Measurements from ENCODE around the gene HELZ. TPM values are rescaled to one million over a fixed set of nuclear protein-coding genes. Genes with fewer than 3 reads are reported as not detected.
"Not testable (repeated sequence)": the region's sequence is repeated elsewhere in the genome, so short reads cannot be mapped to it uniquely, and the experiment has no call there.

Gene HELZ
- total RNA-seq, 1 donor from 2014 or later: 88.9 TPM

GRCh38 chr17:67145183-67145805 is 99.7 kb downstream of the HELZ start:
- no peak for DNase-seq (ENCODE audit: low read depth)

DNA sequence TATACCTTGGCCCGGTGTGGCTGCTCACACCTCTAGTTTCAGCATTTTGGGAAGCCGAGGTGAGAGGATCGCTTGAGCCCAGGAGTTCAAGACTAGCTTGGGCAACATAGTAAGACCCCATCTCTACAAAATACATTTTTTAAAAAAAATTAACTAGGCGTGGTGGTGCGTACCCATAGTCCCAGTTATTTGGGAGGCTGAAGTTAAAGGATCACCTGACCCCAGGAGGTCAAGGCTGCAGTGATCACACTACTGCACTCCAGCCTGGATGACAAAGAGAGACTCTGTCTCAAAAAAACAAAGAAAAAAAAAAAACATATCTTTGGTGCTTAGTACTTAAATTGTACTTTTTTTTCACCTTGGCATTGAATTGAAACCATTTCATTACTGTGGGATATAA is 101.7 kb downstream of the HELZ start:
- DNase-seq (ENCODE audit: low read depth): no peak

GRCh38 chr17:67142030-67142429 is 103.0 kb downstream of the HELZ start:
- DNase-seq (ENCODE audit: low read depth): not testable (repeated sequence)

GRCh38 chr17:67139784-67140665 is 105.0 kb downstream of the HELZ start:
- DNase-seq (ENCODE audit: low read depth): peak; percentile 53

DNA sequence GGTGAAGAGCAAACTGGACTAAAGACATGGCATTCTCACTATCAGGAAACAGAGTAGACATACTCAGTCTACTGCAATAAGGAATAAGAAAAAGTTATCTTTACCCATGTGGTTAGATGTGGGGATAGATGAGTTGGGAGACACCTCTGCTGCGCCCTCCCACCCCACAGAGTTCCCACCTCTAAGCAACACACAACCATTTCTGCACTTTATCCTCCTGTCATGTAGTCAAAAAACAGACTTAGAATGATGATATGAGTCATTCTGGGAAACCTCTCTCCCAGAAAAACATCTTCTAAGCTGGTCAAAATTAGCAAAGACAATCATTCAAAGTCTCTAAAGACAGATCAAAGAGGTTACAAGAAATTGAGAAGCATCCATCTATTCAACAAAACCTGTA is 105.7 kb downstream of the HELZ start:
- DNase-seq (ENCODE audit: low read depth): no peak

DNA sequence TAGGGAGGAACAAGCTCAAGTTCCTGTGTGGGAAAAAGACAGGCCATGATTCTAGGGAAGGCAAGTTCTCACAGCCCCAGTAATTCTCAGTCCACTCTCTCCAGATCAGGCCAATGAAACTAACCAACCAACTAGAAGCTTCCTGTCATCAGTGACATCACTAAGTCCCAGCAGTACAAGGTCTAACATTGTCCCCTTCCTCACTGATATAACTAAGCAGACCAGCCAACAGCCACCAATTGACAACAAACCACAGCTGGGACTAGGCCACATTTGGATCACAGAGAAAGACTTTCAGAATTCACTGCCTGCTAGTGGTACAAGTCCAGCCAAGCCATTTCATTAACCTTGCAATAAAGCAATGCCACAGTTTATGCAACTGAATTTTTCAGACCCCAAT is 106.6 kb downstream of the HELZ start:
- no peak for DNase-seq (ENCODE audit: low read depth)

GRCh38 chr17:67137860-67138259 is 107.1 kb downstream of the HELZ start:
- DNase-seq (ENCODE audit: low read depth): no peak

DNA sequence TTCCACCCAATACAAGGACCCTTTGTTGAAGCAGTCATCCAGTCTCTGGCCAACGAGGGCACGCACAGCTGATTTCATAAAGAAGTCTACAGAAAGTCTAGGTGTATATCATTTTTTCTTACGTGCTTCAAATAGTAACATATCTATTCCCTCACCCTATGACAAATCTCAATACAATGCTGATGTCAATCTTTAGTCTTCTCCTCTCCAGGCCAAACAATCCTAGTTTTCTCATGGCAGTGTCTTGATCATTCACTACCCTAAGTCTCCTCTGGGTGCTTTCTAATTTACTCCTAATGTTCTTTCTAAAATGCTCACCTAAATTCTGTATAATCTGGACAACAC is 108.0 kb downstream of the HELZ start:
- DNase-seq (ENCODE audit: low read depth): no peak

DNA sequence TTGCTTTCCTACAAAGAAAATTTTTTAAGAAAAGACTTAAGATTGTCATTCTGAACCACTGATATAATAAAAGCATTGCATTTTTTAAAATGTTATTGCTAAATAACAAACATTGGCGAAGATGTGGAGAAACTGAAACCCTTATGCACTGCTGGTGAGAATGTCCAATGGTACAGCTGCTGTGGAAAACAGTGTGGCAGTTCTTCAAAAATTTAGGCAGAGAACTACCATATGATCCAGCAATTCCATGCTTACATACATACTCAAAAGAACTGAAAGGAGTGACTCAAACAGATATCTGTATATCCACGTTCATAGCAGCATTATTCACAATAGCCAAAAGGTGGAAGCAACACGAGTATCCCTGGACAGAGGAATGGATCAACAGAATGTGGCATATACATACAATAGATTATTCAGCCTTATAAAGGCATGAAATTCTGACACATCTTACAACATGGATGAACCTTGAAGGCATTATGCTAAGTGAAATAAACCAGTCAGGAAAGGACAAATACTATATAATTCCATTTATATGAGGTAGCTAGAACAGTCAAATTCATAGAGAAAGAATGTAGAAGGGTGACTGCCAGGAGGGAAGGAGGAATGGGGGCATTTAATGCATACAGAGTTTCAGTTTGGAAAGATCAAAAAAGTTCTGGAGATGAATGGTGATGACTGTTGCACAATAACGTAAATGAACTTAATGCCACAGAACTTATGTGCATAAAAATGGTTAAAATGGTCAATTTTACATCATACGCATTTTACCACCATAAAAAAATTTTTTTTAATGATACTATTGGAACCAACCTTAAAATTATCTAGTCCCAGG is 108.6 kb downstream of the HELZ start:
- no peak for DNase-seq (ENCODE audit: low read depth)

GRCh38 chr17:67133161-67133560 is 111.8 kb downstream of the HELZ start:
- peak; percentile 80 for DNase-seq (ENCODE audit: low read depth)

GRCh38 chr17:67132366-67132765 is 112.6 kb downstream of the HELZ start:
- peak; percentile 76 for DNase-seq (ENCODE audit: low read depth)

DNA sequence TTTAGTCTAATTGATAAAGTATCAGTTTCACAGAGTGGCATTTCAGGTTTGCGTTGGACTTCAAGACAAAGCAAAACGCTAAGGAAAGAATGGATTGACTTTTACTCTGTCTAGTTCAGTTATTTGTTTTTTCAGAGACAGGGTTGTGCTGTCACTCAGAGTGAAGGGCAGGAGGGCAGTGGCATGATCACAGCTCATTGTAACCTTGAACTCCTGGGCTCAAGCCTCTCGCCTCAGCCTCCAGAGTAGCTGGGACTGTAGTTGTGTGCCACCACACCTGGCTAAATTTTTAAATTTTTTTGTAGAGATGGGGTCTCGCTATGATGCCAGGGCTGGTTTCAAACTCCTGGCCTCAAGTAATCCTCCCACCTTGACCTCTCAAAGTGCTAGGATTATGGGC is 114.2 kb downstream of the HELZ start:
- no peak for DNase-seq (ENCODE audit: low read depth)

GRCh38 chr17:67129283-67129682 is 115.7 kb downstream of the HELZ start:
- DNase-seq (ENCODE audit: low read depth): no peak

DNA sequence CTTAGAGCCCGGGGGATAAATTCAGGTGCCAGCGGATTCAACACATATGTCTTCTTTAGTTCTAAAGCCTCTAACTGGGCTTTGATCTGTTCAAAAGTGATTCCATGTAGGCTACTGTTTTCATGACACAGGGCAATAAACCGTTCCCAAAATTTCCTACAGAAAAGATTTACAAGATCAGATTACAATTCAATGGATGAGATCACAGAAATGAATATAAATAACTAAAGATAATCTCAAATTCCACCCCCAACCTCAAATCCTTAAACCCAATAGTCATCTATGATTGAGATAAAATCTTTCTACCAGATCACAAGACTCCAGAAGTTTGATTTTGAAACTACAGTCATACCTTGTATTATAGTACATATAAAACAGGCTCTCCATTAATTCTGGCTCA is 116.3 kb downstream of the HELZ start:
- DNase-seq (ENCODE audit: low read depth): no peak

GRCh38 chr17:67127925-67128324 is 117.1 kb downstream of the HELZ start:
- DNase-seq (ENCODE audit: low read depth): no peak

DNA sequence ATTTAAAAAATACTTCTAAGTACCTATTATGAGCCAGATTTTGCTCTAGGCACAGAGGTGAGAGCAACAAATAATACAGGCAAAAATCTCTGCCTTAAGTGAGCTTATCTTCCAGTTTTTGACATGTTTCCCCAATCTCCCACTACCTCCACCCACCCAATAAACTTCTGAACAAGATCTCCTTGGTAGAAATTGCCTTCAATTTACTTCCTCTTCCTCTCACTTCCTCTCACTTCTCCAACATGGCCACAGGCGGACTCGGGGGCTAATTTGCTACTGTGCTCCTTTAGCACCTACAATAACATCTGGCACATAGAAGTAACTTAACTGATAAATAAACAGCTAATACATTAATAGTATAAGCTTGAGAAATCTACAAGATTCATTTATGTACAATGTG is 118.0 kb downstream of the HELZ start:
- DNase-seq (ENCODE audit: low read depth): no peak

DNA sequence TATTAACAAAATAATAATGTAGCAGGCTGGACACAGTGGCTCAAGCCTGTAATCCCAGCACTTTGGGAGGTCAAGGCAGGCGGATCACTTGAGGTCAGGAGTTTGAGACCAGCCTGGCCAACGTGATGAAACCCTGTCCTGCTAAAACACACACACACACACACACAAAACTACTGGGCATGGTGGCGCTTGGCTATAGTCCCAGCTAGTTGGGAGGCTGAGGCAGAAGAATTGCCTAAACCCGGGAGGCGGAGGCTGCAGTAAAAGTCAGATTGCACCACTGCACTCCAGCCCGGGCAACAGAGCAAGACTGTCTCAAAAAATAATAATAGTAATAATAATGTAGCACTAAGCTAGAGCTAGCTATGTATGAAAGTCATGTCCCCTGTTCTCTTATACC is 118.5 kb downstream of the HELZ start:
- DNase-seq (ENCODE audit: low read depth): not testable (repeated sequence)

DNA sequence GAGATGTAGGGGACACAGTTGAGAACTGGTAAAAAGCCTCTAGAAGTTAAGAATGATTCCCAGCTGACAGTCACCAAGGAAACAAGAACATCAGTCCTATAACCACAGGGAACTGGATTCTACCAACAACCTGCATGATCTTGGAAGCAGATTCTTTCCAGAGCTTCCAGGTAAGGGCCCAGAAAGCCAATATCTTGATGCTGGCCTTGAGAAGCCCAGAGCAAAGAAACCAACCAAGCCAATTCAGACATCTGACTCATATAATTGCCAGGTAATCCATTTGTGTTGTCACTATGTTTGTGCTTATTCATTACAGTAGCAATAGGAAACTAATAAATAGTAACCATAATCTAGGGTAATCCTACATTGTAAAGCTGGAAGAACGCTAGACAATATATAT is 119.1 kb downstream of the HELZ start:
- peak; percentile 23 for DNase-seq (ENCODE audit: low read depth)

GRCh38 chr17:67125417-67125816 is 119.6 kb downstream of the HELZ start:
- peak; percentile 19 for DNase-seq (ENCODE audit: low read depth)

DNA sequence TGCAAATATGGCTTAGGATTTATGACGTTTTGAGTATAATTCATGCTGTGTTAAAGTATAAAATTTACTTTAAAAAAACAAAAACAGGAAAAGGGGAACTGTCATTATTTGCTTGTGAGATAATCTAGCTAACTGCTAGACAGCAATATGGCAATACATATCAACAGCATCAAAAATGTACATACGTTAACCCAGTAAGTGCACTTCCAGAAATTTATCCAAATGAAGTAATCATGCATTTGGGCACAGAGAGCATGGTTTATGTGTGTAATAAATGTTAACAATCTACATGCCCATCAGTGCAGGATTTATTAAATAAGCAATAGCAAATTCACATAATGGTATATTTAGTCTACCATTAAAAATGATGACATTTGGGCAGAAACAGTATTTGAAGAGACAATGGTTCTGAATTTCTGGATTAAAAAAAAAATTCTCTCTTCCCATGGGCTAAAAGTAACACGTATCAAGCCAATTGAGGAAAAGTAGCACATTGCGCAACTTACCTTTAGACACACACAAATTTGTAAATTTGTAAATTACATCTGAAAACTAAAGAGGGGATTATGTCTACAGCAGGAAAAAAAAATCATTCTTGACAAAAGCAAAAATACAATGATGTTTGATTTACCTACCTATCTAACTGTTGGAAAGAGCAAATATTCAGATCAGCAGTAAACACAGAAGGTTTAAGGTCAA is 120.4 kb downstream of the HELZ start:
- no peak for DNase-seq (ENCODE audit: low read depth)

DNA sequence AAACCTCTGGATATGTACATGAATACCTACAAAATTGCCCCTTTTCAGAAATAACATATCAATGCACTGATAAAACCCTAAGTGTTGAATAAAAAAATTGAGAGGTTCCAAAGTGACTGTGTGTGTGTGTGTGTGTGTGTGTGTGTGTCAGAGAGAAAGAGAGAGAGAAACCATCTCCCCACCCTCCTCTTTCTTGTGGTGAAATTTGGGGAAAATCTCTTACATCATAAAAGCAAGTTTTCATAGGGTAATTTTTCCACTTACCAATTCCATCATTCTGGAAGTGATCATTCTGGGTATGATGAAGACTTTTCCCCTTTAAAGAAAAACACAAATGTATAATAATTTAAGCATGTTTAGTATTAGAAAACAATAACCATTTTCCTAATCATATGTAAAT is 121.3 kb downstream of the HELZ start:
- DNase-seq (ENCODE audit: low read depth): no peak

- DNase-seq (ENCODE audit: low read depth): no peak
Measured at GRCh38 chr17:67121316-67121891, 123.6 kb downstream of the HELZ start.

Data from renal cortical epithelial cell (primary cell).